Measurements from ENCODE around the gene OXNAD1.

The OXNAD1 gene

DNA sequence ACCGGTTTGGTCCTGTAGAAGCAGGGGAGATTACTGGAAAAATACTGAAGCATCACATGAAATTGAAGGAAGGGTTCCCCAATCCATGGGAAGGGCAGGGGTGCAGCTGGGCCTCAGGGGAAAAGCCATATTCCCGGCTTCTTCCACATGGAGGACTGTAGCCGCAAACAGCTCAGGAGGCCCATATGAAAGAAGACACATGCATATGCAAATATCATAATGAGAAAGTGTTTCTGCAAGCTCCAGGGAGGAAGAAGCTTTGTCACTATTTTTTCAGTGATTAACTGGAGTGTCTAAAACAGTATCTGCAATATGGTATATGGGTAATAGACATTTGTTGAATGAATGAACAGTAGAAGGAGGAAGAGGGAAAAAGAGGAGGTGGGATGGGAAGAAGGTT lies 19.4 kb upstream of the OXNAD1 start:
- Histone ChIP-seq H3K14ac (ENCODE audit: low read length) (no peak overlapping the region), H2AFZ (ENCODE audit: low read length) (no peak overlapping the region), H2BK5ac (ENCODE audit: low read length) (no peak overlapping the region), H3K9me3 (replicated peaks in 1 of 2; ENCODE audit: control insufficient read depth in 2 of 2, insufficient read depth in 1 of 2, low read depth in 1 of 2, low read length in 2 of 2) (no peaks in the 10 kb centered on the region), H3K4ac (ENCODE audit: low read length) (no peak overlapping the region), H4K91ac (ENCODE audit: low read depth, low read length, poor library complexity) (no peak overlapping the region), H3K4me2 (ENCODE audit: insufficient read depth, low read length, poor library complexity, severe bottlenecking) (no peak overlapping the region), H3K4me1 (ENCODE audit: control insufficient read depth in 2 of 2, insufficient read depth in 1 of 2, low read depth in 1 of 2, low read length in 2 of 2) (no peaks in the 10 kb centered on the region), H2AK5ac (ENCODE audit: low read depth, low read length) (no peak overlapping the region), H2BK15ac (ENCODE audit: low read length) (no peak overlapping the region), H3K9ac (ENCODE audit: low read depth, low read length, poor library complexity) (no peak overlapping the region), H3K23ac (ENCODE audit: low read depth, low read length, poor library complexity) (no peak overlapping the region), H4K8ac (ENCODE audit: low read depth, low read length) (no peak overlapping the region), H2BK12ac (ENCODE audit: low read length) (no peak overlapping the region), H3K4me3 (ENCODE audit: low read length in 2 of 2) (no peak overlapping the region), H3K27ac (replicated peaks; ENCODE audit: low read length) (no peak overlapping the region), H3K27me3 (ENCODE audit: control insufficient read depth in 3 of 3, insufficient read depth in 3 of 3, low read depth in 1 of 3, low read length in 3 of 3) (peaks cover 0 to 2% (median 0%) of the 10 kb centered on the region in 3 experiments), H2BK120ac (ENCODE audit: low read depth, low read length) (no peak overlapping the region), H3K36me3 (replicated peaks in 1 of 2; ENCODE audit: control insufficient read depth in 2 of 2, insufficient read depth in 2 of 2, low read length in 2 of 2) (no peaks in the 10 kb centered on the region), H3K18ac (ENCODE audit: low read length) (no peak overlapping the region), H3K79me1 (ENCODE audit: low read depth, low read length) (no peaks in the 10 kb centered on the region)
- no peak for DNase-seq (ENCODE audit: low spot score)
- no CpG with 5 or more reads among the region's 3 CpGs for WGBS, 2 donors (ENCODE audit: extremely low coverage in 2 of 2, insufficient read length in 2 of 2, insufficient replicate concordance in 1 of 2)

DNA sequence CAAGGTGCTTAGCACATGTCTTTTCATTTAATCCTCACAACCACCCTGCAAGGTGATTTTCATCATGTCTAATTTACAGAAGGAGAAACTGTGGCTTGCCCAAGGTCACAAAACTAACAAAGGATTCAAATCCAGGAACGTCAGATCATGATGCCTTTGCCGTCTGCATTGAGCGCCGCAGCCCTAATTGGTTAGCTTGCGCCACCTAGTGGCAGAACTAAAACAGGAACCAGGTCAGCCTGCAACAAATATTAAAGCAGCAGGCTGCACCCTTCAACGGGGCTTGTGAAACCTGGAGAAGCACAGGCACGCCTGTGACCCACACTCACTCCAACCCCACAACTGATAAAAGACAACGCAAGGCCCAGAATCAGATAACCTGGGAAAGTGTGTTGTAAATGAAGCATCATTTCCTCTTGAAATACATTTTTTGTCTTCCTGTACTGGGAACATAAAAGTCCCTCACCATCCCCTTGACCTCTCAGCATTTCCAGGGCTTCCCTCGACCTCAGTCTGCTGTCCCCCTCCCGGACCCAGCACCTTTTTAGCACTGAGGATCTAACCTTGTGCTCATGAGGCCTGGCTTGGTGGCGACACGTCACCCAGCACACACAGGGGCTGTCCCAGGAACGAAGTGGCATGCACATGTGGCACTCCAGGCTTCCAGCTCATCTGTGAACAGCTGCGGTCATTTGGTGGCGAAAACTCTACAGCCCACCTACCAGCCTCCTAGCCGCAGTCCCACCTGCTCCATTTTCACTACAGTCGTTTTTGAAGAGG lies 17.5 kb upstream of the OXNAD1 start:
- H4K91ac ChIP-seq (ENCODE audit: low read depth, low read length, poor library complexity): no peak overlapping the region
- no peak overlapping the region for H3K9ac ChIP-seq (ENCODE audit: low read depth, low read length, poor library complexity)
- no CpG with 5 or more reads among the region's 17 CpGs for WGBS, 2 donors (ENCODE audit: extremely low coverage in 2 of 2, insufficient read length in 2 of 2, insufficient replicate concordance in 1 of 2)
- H3K4me1 ChIP-seq (ENCODE audit: control insufficient read depth in 2 of 2, insufficient read depth in 1 of 2, low read depth in 1 of 2, low read length in 2 of 2): no peaks in the 10 kb centered on the region
- H3K4me3 ChIP-seq (ENCODE audit: low read length in 2 of 2): no peak overlapping the region
- H3K14ac ChIP-seq (ENCODE audit: low read length): no peak overlapping the region
- no peak overlapping the region for H2BK120ac ChIP-seq (ENCODE audit: low read depth, low read length)
- H3K79me1 ChIP-seq (ENCODE audit: low read depth, low read length): no peaks in the 10 kb centered on the region
- H3K23ac ChIP-seq (ENCODE audit: low read depth, low read length, poor library complexity): no peak overlapping the region
- H3K4ac ChIP-seq (ENCODE audit: low read length): no peak overlapping the region
- peak overlapping the region; percentile 75 for H2AFZ ChIP-seq (ENCODE audit: low read length)
- no peak overlapping the region for H2BK12ac ChIP-seq (ENCODE audit: low read length)
- H2BK5ac ChIP-seq (ENCODE audit: low read length): no peak overlapping the region
- no peaks in the 10 kb centered on the region for H3K9me3 ChIP-seq (replicated peaks in 1 of 2; ENCODE audit: control insufficient read depth in 2 of 2, insufficient read depth in 1 of 2, low read depth in 1 of 2, low read length in 2 of 2)
- no peaks in the 10 kb centered on the region for H3K36me3 ChIP-seq (replicated peaks in 1 of 2; ENCODE audit: control insufficient read depth in 2 of 2, insufficient read depth in 2 of 2, low read length in 2 of 2)
- H3K18ac ChIP-seq (ENCODE audit: low read length): no peak overlapping the region
- H3K27ac ChIP-seq (replicated peaks; ENCODE audit: low read length): no peak overlapping the region
- no peak overlapping the region for H4K8ac ChIP-seq (ENCODE audit: low read depth, low read length)
- peak; percentile 80 for DNase-seq (ENCODE audit: low spot score)
- H2AK5ac ChIP-seq (ENCODE audit: low read depth, low read length): no peak overlapping the region
- H3K27me3 ChIP-seq (ENCODE audit: control insufficient read depth in 3 of 3, insufficient read depth in 3 of 3, low read depth in 1 of 3, low read length in 3 of 3): no peaks in the 10 kb centered on the region
- H3K4me2 ChIP-seq (ENCODE audit: insufficient read depth, low read length, poor library complexity, severe bottlenecking): no peak overlapping the region
- H2BK15ac ChIP-seq (ENCODE audit: low read length): no peak overlapping the region

GRCh38 chr3:16248556-16248955 lies 16.5 kb upstream of the OXNAD1 start:
- Histone ChIP-seq H2BK15ac (ENCODE audit: low read length) (no peak overlapping the region), H3K9me3 (replicated peaks in 1 of 2; ENCODE audit: control insufficient read depth in 2 of 2, insufficient read depth in 1 of 2, low read depth in 1 of 2, low read length in 2 of 2) (no peaks in the 10 kb centered on the region), H3K4me2 (ENCODE audit: insufficient read depth, low read length, poor library complexity, severe bottlenecking) (no peak overlapping the region), H3K9ac (ENCODE audit: low read depth, low read length, poor library complexity) (no peak overlapping the region), H2BK120ac (ENCODE audit: low read depth, low read length) (no peak overlapping the region), H4K8ac (ENCODE audit: low read depth, low read length) (no peak overlapping the region), H3K18ac (ENCODE audit: low read length) (no peak overlapping the region), H3K4me1 (ENCODE audit: control insufficient read depth in 2 of 2, insufficient read depth in 1 of 2, low read depth in 1 of 2, low read length in 2 of 2) (no peaks in the 10 kb centered on the region), H3K79me1 (ENCODE audit: low read depth, low read length) (no peaks in the 10 kb centered on the region), H2AK5ac (ENCODE audit: low read depth, low read length) (no peak overlapping the region), H3K4me3 (ENCODE audit: low read length in 2 of 2) (no peak overlapping the region), H2BK5ac (ENCODE audit: low read length) (no peak overlapping the region), H2AFZ (ENCODE audit: low read length) (no peak overlapping the region), H3K27me3 (ENCODE audit: control insufficient read depth in 3 of 3, insufficient read depth in 3 of 3, low read depth in 1 of 3, low read length in 3 of 3) (no peaks in the 10 kb centered on the region), H3K4ac (ENCODE audit: low read length) (no peak overlapping the region), H3K36me3 (replicated peaks in 1 of 2; ENCODE audit: control insufficient read depth in 2 of 2, insufficient read depth in 2 of 2, low read length in 2 of 2) (no peaks in the 10 kb centered on the region), H4K91ac (ENCODE audit: low read depth, low read length, poor library complexity) (no peak overlapping the region), H2BK12ac (ENCODE audit: low read length) (no peak overlapping the region), H3K14ac (ENCODE audit: low read length) (no peak overlapping the region), H3K27ac (replicated peaks; ENCODE audit: low read length) (no peak overlapping the region), H3K23ac (ENCODE audit: low read depth, low read length, poor library complexity) (no peak overlapping the region)
- whole genome bisulfite sequencing, 2 donors (ENCODE audit: extremely low coverage in 2 of 2, insufficient read length in 2 of 2, insufficient replicate concordance in 1 of 2): no CpG with 5 or more reads among the region's 5 CpGs
- no peak for DNase-seq (ENCODE audit: low spot score)

DNA sequence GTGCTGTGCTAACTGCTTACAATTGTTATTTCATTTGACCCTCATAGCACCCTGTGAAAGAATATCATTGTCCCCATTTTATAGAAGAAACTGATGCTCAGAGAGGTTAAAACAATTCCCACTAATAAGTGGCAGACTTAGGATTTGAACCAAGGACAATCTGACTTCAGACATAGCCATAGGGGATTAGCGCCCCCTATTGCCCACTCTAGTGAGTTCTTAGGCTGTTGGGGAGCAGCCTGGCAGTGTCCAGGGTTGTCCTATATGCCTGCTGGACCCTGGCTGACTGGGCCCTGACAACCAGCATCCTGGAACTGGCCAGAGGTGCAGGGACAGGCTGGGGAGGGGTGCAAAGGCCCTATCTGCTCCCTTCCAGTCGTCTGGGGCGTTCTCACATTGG lies 15.7 kb upstream of the OXNAD1 start:
- H3K18ac ChIP-seq (ENCODE audit: low read length): no peak overlapping the region

More for the DNA sequence above, 15.7 kb upstream of the OXNAD1 start:
- Histone ChIP-seq H2BK120ac (ENCODE audit: low read depth, low read length) (no peak overlapping the region), H3K23ac (ENCODE audit: low read depth, low read length, poor library complexity) (no peak overlapping the region), H3K27ac (replicated peaks; ENCODE audit: low read length) (no peak overlapping the region), H4K8ac (ENCODE audit: low read depth, low read length) (no peak overlapping the region), H3K9me3 (replicated peaks in 1 of 2; ENCODE audit: control insufficient read depth in 2 of 2, insufficient read depth in 1 of 2, low read depth in 1 of 2, low read length in 2 of 2) (no peaks in the 10 kb centered on the region), H3K4me1 (ENCODE audit: control insufficient read depth in 2 of 2, insufficient read depth in 1 of 2, low read depth in 1 of 2, low read length in 2 of 2) (no peaks in the 10 kb centered on the region), H3K4me2 (ENCODE audit: insufficient read depth, low read length, poor library complexity, severe bottlenecking) (no peak overlapping the region), H2AK5ac (ENCODE audit: low read depth, low read length) (no peak overlapping the region), H3K9ac (ENCODE audit: low read depth, low read length, poor library complexity) (no peak overlapping the region), H3K14ac (ENCODE audit: low read length) (no peak overlapping the region), H3K4me3 (ENCODE audit: low read length in 2 of 2) (no peak overlapping the region), H2BK5ac (ENCODE audit: low read length) (no peak overlapping the region), H2AFZ (ENCODE audit: low read length) (no peak overlapping the region), H3K79me1 (ENCODE audit: low read depth, low read length) (no peaks in the 10 kb centered on the region), H2BK15ac (ENCODE audit: low read length) (no peak overlapping the region), H3K4ac (ENCODE audit: low read length) (no peak overlapping the region), H3K36me3 (replicated peaks in 1 of 2; ENCODE audit: control insufficient read depth in 2 of 2, insufficient read depth in 2 of 2, low read length in 2 of 2) (no peaks in the 10 kb centered on the region), H3K27me3 (ENCODE audit: control insufficient read depth in 3 of 3, insufficient read depth in 3 of 3, low read depth in 1 of 3, low read length in 3 of 3) (no peaks in the 10 kb centered on the region), H4K91ac (ENCODE audit: low read depth, low read length, poor library complexity) (no peak overlapping the region), H2BK12ac (ENCODE audit: low read length) (no peak overlapping the region)
- peak; percentile 26 for DNase-seq (ENCODE audit: low spot score)
- no CpG with 5 or more reads among the region's 3 CpGs for WGBS, 2 donors (ENCODE audit: extremely low coverage in 2 of 2, insufficient read length in 2 of 2, insufficient replicate concordance in 1 of 2)
